Hematopoietic multipotent progenitor cell (in vitro differentiated cells): Measurements from ENCODE around the gene DBP. TPM values are rescaled to one million over a fixed set of nuclear protein-coding genes. Genes with fewer than 3 reads are reported as not detected.
A peak's percentile ranks its signal among the peaks of the same experiment; 100 is the strongest.
"Not testable (repeated sequence)": the region's sequence is repeated elsewhere in the genome, so short reads cannot be mapped to it uniquely, and the experiment has no call there.

ENCODE experiments used
- DNase-seq, 3 donors: peaks; one replicate each; pipeline ENCODE4 v3.0.0-alpha.2; 2011 to 2015; ENCODE audit warnings: low read depth in 2 of 3, low spot score in 2 of 3
- total RNA-seq: library from RNA; depleted of rRNA; stranded (reverse); fragments of >200 nt; gene quantifications from one replicate; pipeline ENCODE4 v1.2.3, GENCODE V29; 2012

DBP gene
- total RNA-seq, 1 donor = 9.4 TPM

DNA sequence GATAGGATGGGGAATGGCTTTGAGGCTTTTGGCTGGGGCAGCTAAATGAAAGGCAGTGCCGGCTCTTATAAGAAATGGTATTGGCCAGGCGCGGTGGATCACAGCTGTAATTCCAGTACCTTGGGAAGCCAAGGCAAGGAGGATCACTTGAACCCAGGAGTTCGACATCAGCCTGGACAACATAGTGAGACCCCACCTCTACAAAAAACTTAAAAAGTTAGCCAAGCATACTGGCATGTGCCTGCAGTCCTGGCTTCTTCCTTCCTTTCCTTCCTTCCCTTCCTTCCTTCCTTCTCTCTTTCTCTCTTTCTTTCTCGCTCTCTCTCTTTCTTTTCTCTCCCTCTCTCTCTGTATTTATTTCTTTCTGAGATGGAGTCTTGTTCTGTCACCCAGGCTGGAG lies 5.7 kb upstream of the DBP start:
- DNase-seq = no peak

DNA sequence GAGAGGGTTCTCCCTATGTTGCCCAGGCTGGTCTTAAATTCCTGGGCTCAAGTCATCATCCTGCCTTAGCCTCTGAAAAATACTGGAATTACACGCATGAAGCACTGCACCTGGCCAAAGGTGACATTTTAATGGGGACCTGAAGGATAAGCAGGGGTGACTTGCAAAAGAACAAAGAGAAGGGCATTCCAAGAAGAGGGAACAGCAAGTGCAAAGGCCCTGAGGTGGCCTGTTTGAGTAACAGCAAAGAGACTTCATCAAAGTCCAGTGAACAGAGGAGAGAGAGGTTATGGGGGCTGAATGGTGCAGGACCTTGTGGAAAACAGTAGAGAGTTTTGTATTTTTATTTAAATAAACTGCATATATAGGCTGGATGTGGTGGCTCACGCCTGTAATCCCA lies 4.7 kb upstream of the DBP start:
- no peak for DNase-seq

DNA sequence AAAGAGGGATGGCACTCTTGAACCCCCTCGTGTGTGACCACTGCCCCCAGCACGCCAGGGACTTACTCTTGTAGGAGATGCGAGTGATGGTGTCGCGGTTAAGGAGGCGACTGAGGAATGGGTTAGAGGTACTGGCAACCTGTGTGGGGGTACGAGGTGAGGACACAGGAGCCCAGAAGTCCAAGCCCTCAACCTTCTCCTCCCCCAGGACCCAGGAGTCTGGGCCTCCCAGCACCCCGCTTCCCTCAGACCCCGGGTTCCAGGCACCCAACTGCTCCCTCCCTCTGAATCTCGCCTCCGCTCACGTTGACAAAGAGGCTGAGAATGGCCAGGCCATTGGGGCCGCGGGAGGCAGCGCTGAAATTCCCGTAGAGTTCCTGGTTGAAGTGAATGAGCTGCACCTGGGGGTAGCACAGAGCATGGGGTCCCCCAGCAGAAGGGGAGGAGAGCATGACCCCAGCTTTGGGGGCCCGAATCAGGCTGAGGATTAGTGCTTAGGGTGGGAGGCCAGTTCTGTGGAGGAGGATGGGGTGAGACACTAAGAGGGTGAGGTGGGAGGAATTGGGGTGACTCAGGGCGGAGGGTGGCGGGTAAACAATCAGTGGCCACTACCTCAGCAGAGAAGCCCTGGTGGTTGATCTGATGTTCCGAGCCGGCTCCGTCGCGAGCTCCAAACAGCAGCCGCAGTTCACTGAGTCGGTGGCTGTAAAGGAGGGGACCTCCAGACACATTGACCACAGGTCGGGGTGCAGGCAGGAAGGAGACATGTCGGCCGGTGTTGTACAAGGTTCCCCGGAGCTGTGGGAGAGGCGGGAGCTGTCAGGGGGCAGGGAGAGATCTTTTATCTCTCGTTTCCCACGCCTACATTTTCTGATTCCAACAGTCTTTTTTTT lies 2.5 kb upstream of the DBP start:
- DNase-seq = no peak

DNA sequence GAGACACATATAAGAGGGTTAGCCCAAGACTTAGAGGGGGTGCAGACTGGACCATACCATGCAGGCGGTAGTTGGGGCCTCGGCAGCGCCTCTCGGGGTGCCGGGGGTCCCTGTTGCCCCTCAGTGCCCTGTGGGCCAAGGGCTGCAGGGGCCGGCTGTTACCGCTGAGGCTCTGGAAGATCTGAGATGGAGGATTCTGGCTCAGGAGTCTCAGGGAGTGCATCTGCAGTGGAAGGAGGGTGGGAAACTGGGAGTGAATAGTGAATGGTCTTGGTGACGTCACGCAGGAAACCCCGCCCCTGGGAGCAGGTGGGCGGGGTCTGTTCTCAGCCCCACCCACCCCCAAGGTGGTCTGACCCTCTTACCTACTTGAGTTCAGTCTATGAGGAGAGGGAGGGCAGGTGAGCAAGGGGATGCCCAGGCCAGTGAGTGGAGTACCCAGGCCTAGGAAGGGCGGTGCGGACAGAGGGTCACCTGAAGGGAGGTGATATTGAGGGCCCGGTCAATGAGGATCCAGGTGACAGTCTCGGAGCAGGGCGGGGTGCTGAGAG lies 1.7 kb upstream of the DBP start:
- no peak for DNase-seq

DNA sequence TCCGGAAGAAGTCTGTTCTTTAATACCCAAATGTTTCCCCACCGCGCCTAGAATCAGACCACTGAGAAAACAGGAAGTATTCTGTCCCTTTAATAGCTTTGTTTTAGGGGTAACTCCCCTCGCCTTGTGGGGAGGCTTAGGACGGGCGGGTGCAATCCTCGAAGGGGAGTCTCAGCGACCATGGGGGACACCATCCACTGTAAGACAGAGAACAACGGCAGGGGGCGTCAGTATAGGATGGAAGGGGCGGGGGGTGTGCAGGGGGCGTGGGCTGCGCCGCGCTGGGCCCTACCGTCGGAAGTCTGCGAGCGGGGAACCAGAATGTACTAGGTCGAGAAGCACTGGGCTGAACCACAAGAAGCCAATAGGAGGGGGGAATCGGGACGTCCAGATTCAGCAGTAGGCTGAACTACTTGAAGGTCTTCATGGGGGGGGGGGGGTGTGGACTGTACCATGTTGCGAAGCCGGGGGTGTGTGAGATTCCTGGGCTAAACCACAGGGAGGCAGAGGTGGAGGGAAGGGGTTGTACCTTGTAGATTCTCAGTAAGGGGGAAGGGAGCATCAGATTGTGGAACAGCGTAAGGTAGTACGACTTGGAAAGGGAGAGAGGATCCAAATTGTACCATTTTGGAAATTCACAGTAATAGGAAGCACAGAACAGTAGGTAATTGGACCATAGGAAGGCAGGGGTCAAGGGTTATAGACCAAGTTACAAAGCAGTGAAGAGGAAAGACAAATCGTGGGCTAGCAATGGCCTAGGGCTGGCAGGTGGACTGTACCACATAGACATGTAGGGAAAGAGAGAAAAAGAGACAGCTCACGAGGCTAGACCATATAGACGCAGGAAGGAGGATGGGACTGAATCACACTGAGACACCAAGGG lies 1.0 kb upstream of the DBP start:
- DNase-seq = peak; percentile 80 to 95 (median 95)

DNA sequence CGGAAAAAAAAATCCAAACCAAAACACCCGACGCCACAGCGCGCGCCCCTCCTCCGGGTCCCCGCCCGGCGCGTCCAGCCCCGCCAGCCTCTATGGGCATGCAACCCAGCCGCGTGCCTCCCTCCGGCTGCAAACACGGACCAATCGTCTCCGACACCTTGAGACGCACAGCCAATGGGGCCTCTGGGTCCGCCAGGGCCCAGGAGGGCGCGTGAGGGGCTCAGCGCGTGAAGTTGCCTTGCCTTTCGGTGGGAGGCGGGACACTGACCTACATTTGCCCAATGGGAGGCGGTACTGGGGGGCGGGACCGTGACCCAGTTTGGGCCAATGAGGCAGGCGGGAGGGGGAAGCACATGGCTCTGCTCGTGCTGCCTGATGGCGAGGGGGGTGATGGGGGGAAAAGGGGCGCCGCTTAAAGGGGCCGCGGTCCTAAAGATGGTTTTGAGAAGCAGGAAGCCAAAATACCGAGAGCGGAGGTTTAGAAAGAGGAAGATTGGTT lies 319 bp upstream of the DBP start:
- peak; percentile 94 to 100 (median 100) for DNase-seq

DNA sequence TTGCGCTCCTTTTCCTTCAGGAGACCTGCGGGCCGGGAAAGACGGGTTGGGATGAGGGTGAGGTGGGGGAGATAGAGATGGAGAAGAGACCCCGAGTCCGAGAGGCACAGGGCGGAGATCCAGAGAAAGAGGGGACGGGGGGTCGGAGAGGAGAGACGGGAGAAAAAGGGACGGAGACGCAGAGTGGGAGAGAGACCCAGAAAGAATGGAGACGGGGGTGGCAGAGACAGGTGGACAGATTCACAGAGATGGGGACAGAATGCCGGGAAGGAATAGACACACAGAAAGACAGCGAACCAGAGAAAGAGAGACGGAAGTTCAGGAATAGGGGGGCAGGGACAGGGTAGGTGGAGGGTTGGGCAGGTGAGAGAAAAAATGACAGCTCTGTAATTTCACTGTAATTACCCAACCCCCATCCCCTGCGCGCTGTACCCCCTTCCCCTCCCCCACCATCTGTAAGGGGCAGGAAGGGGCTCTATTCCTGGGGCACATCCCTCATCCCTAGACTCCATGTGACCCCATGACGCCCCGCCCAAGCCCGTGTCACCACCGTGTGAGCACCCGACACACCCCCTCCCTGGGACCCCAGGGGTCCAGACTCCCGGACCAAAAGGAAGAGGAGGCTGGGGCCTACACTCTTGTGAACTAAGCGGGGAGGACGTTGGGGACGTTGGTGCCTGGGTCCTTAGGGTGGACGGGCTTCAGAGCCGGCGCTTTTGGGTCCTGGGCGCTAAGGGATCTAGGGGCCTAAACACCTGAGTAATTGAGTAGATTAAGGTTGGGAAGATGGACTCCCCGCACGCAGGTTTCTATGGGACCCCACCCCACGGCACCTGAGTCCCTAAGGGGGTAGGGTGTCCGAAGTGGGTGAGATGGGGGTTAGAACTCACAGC lies 967 bp downstream of the DBP start:
- DNase-seq = no peak

DNA sequence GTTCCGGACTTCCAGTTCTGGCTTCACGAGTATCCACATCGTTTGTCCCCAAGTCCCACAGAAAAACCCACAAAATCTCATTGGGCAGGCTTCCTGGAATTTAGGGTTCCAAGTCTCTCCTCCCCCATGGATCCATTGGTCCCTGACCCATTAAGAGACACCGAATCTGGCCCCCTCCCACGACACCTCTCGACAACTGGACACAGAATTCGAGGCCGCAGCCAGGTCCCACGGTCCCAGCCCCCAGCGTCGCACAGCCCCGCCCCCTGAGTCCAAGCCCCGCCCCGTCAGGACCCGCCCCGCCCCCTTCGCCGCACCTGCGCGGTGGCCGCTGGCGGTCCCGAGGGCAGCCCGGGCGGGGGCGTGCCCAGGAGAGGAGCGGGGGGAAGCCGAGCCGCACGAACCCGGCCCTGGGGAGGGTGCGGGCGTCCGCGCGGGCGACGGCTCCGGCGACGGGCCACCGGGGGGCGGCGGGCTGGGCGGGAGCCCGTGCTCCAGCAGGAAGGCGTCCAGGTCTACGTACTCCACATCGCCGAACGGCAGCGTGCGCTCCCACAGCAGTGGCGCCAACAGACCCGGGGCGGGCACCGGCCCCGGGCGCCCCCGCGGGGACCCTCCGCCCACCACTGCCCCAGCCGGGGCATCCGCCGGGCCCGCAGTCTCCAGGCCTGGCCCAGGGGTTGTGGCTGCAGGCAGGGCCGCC lies 1.8 kb downstream of the DBP start:
- DNase-seq = peak; percentile 62 to 72 (median 67)

DNA sequence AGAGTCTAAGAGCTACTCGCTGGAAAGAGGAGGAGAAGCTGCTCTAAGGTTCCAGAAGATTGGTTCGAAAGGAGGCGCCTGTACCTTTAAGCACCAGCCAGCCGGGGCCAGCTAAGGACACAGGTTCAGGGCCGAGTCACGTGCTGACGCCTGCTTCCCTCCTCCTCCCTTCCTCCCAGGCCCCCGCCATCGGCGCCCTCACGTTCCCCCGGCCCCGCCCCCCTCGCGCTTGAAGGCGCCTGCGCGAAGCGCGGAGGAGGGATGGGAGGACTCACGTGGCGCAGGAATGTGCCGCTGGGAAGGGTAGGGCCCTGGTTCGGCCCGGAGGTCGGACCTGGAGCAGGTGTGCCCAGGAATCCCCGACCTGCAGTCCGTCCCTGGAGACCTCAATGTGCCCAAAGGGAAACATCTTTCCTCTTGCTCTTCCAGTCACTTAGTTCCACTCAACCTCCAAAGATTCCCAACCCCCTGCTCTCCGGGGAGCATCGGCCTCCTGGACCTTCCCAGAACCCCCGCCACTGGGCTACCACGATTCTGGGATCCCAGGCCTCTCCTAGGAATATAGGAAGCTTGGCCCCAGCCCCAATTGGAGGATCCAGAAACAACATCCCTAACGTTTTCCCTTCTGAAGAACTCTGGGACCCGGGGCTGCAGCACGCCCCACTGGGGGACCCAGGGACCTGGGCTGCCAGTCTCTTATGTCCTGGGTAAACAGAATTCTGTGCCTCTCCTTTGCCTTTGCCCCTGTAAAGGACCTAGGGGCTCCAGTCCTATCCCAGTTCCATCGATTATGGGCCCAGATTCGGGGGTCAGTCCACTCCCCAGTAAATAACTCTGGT lies 2.5 kb downstream of the DBP start:
- peak; percentile 80 to 96 (median 95) for DNase-seq

DNA sequence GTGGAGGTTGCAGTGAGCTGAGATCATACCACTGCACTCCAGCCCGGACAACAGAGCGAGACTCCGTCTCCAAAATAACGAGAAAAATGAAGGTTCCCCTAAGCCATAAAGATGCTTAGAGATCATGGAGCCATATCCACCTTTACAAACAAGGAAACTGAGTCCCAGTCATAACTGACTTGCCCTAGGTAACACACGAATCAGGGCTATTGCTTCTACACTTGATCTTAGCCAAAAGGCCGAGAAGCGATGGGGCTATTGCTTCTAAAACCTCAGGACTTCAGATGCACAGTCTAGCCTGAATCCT lies 3.2 kb downstream of the DBP start:
- DNase-seq = no peak

DNA sequence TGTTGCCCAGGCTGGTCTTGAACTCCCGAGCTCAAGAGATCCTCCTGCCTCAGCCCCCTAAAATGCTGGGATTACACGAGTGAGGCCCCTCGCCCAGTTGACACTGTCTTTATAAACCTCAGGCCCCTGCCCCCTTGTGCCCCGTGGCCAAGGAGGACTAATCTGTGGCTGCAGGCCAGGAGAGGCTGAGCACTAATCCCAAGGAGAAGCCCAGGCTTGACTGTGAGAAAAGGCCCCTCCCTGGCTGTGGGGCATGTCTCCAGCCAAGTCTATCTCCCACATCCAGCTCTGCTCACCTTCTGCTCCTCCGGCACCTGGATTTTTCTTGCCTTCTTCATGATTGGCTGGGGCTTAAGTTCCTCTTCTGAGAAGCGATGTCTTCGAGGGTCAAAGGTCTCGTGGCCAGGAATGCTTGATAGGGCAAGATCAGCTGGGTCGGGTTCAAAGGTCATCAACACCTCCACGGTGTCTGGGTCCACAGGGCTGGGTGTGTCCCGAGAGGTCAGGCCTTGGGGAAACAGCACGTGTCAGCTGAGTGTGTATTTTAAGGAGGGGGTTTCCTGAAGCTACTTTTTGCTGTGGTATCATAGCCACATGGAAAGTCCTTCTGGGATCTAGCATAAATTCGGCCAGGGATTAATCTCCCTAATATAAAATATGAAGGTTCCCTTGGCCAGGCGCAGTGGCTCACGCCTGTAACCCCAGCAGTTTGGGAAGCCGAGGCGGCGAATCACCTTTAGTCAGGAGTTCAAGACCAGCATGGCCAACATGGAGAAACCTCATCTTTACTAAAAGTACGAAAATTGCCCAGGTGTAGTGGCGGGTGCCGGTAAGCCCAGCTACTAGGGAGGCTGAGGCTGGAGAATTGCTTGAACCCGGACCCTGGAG lies 3.8 kb downstream of the DBP start:
- DNase-seq = no peak

DNA sequence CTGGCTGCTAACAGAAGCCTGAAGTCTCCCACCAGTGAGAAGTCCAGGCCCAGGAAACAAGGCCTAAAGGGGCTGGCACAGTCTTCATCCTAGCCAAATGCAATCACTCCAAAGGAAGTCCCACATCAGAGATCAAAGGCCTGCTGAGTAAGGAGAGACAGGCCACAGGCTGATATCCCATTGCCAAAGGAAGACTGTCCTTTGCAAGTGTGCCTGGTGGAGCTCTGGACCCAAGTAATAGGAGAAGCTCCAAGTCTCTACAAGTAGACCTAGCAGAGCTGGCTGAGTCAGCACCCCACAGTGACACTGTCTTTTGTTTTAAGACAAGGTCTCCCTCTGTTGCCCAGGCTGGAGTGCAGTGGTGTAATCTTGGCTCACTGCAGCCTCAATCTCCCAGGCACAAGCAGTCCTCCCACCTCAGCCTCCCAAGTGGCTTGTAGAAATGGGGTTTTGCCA lies 4.5 kb downstream of the DBP start:
- no peak for DNase-seq

DNA sequence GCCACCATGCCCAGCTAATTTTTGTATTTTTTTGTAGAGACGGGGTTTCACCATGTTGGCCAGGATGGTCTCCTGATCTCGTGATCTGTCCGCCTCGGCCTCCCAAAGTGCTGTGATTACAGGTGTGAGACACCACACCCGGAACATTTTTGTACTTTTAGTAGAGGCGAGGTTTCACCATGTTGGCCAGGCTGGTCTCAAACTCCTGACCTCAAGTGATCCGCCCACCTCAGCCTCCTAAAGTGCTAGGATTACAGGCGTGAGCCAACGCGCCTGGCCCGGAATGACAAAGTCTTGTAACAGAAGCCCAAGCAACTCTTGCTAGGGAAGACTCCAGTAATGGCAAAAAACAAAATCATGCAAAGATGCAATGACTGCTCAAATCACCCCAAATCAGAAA lies 4.9 kb downstream of the DBP start:
- not testable (repeated sequence) for DNase-seq

DNA sequence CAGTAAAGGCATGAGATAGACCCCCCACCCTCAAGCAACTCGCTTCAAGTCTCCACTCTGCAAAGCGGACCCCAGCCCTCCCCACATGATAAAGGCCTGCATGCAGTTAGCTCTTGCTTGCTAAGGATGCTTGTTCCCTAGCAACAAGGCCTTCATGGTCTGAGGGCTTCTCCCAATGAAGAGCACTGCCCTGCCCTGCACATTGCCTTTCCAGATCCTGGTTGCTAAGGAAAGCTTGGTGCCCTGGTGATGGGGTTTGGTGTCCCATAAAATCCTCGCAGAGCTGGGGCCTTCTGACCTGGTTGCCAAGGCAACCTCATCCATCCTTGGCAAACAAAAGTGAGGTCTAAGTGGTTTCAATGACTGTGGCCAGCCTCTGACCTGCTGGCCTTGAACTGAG lies 6.0 kb downstream of the DBP start:
- DNase-seq = no peak

DNA sequence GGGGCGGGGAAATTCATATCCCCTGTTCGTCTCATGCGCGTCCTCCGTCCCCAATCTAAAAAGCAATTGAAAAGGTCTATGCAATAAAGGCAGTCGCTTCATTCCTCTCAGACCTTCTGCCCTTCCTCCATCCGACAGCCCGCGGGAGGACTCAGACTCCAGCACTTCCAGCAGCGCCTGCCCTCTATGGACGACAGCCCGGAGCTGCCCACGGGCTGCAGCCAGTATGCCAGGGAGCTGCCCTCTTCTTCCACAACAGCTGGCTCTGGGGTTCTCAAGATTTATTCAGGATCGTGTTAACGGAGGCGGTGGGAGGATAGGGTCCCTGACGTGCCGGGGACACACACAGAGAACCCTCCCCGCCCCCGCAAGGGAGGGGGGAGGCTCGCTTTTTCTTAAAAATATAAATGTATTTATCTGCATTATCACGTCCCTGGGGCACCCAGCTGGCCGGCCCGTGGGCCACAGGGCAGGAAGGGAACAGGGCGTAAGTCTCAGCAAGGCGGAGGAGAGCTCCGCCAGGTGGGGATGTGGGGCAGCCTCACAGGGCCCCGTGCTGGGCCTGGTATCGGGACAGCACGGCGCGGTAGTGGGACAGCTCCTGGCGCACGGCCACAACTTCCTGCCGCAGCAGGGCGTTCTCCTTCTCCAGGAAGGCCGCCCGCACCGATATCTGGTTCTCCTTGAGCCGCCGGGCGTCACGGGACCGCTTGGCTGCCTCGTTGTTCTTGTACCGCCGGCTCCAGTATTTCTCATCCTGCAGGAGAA lies 6.7 kb downstream of the DBP start:
- peak in 1 of 3 donors; percentile 63 for DNase-seq

DNA sequence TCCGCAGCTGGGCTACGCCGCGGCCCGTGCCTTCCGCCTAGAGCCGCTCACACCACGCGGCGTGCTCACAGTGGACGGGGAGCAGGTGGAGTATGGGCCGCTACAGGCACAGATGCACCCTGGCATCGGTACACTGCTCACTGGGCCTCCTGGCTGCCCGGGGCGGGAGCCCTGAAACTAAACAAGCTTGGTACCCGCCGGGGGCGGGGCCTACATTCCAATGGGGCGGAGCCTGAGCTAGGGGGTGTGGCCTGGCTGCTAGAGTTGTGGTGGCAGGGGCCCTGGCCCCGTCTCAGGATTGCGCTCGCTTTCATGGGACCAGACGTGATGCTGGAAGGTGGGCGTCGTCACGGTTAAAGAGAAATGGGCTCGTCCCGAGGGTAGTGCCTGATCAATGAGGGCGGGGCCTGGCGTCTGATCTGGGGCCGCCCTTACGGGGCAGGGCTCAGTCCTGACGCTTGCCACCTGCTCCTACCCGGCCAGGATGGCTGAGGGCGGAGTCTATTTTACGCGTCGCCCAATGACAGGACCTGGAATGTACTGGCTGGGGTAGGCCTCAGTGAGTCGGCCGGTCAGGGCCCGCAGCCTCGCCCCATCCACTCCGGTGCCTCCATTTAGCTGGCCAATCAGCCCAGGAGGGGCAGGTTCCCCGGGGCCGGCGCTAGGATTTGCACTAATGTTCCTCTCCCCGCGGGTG lies 7.4 kb downstream of the DBP start:
- DNase-seq = no peak

DNA sequence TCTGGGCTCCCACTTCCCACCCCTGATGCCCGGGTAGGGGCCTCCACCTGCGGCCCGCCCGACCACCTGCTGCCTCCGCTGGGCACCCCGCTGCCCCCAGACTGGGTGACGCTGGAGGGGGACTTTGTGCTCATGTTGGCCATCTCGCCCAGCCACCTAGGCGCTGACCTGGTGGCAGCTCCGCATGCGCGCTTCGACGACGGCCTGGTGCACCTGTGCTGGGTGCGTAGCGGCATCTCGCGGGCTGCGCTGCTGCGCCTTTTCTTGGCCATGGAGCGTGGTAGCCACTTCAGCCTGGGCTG lies 7.9 kb downstream of the DBP start:
- DNase-seq = no peak
